ENCODE data around the gene WDFY3. TPM values are rescaled to one million over a fixed set of nuclear protein-coding genes. Genes with fewer than 3 reads are reported as not detected.

The WDFY3 gene
- total and polyA plus RNA-seq, 2 of the 4 experiments (the other 2 are of a cell fraction): 12.5 to 58.1 TPM

- Histone ChIP-seq H4K5ac (ENCODE audit: low read depth, low read length) (no peak overlapping the region), H2BK120ac (ENCODE audit: low read depth, low read length) (no peak overlapping the region), H2BK15ac (ENCODE audit: low read depth, low read length) (no peak overlapping the region), H3K4me3 (ENCODE audit: insufficient read depth, low read depth, low read length) (no peak overlapping the region), H3K27me3 (ENCODE audit: control insufficient read depth, insufficient read depth, low read length) (no peaks in the 10 kb centered on the region), H3K79me1 (ENCODE audit: low read depth in 1 of 2, low read length in 2 of 2) (peaks cover 29 to 52% of the 10 kb centered on the region in 2 experiments), H3K9me3 (ENCODE audit: control insufficient read depth, insufficient read depth, low read length) (no peaks in the 10 kb centered on the region), H3K14ac (replicated peaks; ENCODE audit: low read depth, low read length) (no peak overlapping the region), H3K27ac (ENCODE audit: insufficient read depth, low read length) (no peak overlapping the region), H3K18ac (ENCODE audit: low read depth, low read length) (no peak overlapping the region), H4K20me1 (ENCODE audit: insufficient read depth, low read length) (no peaks in the 10 kb centered on the region; the same call in 1 of the 2 replicates), H2AK9ac (replicated peaks; ENCODE audit: low read depth, low read length, poor library complexity) (no peak overlapping the region), H2AK5ac (ENCODE audit: low read depth, low read length) (no peak overlapping the region), H4K8ac (ENCODE audit: low read depth in 2 of 2, low read length in 2 of 2) (no peak overlapping the region), H3K4me2 (ENCODE audit: low read depth, low read length) (no peak overlapping the region), H3K36me3 (ENCODE audit: control insufficient read depth, insufficient read depth, low read length) (peaks cover 7% of the 10 kb centered on the region), H3K9ac (ENCODE audit: low read depth, low read length) (no peak overlapping the region), H3K4me1 (ENCODE audit: control insufficient read depth, insufficient read depth, low read length) (no peaks in the 10 kb centered on the region), H2AFZ (replicated peaks; ENCODE audit: low read length, poor library complexity) (no peak overlapping the region), H3K23ac (ENCODE audit: low read depth, low read length) (no peak overlapping the region), H4K91ac (ENCODE audit: insufficient read depth, low read depth, low read length) (no peak overlapping the region), H3K56ac (ENCODE audit: extremely low read depth, insufficient read depth, low read length) (no peak overlapping the region), H2BK5ac (ENCODE audit: low read depth, low read length, poor library complexity, severe bottlenecking) (no peak overlapping the region), H2BK20ac (ENCODE audit: low read depth, low read length) (no peak overlapping the region), H3K4ac (ENCODE audit: low read depth, low read length) (no peak overlapping the region), H3K9me1 (ENCODE audit: insufficient read depth, low read length) (no peaks in the 10 kb centered on the region)
- intact Hi-C loops (cut with micrococcal nuclease) (no loop called here), dilution Hi-C loops (cut with HindIII; ENCODE audit: low sequenced_read_pairs, unreplicated experiment) (no loop called here), in situ Hi-C loops (cut with MboI; ENCODE audit: low sequenced_read_pairs) (no loop called here)
- BruUV-seq (replicated peaks): no TSS peak
- WGBS, 2 experiments (ENCODE audit: extremely low coverage in 2 of 2, insufficient read length in 1 of 2): no CpG with 5 or more reads among the region's 3 CpGs
- no peak for DNase-seq
- TF ChIP-seq, protein P1, sequence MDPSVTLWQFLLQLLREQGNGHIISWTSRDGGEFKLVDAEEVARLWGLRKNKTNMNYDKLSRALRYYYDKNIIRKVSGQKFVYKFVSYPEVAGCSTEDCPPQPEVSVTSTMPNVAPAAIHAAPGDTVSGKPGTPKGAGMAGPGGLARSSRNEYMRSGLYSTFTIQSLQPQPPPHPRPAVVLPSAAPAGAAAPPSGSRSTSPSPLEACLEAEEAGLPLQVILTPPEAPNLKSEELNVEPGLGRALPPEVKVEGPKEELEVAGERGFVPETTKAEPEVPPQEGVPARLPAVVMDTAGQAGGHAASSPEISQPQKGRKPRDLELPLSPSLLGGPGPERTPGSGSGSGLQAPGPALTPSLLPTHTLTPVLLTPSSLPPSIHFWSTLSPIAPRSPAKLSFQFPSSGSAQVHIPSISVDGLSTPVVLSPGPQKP (IDR thresholded peaks at IDR 0.05; ENCODE audit: borderline replicate concordance, low read depth, low read length): no peak
- no peak for TF ChIP-seq BHLHE40 (IDR thresholded peaks at IDR 0.05; ENCODE audit: low read depth, low read length)
- TF ChIP-seq MAZ (IDR thresholded peaks at IDR 0.05; ENCODE audit: borderline replicate concordance, low read depth, low read length): no peak
- TF ChIP-seq RCOR1 (IDR thresholded peaks at IDR 0.05; ENCODE audit: insufficient replicate concordance, low read length): no peak
- no peak for TF ChIP-seq MXI1 (IDR thresholded peaks at IDR 0.05; ENCODE audit: borderline replicate concordance, low read depth, low read length)
- TF ChIP-seq MAFK (IDR thresholded peaks at IDR 0.05; ENCODE audit: low read depth, low read length): no peak
- TF ChIP-seq SMC3 (IDR thresholded peaks at IDR 0.05; ENCODE audit: low read depth, low read length): no peak
- no peak for TF ChIP-seq CHD1 (IDR thresholded peaks at IDR 0.05; ENCODE audit: low read depth, low read length)
- TF ChIP-seq POLR2A (IDR thresholded peaks at IDR 0.05; ENCODE audit: low read depth, low read length): no peak
- no peak for TF ChIP-seq FOS (IDR thresholded peaks at IDR 0.05; ENCODE audit: low read depth, low read length)
- no peak for TF ChIP-seq RFX5 (IDR thresholded peaks at IDR 0.05; ENCODE audit: low read depth, low read length)
- ChIA-PET POLR2A (ENCODE audit: unreplicated experiment) (no interaction called here), CTCF (no interaction called here)
- ATAC-seq (ENCODE audit: low read depth): no peak
Observed at GRCh38 chr4:84931961-84932360, 34.5 kb downstream of the WDFY3 start.
